Hematopoietic multipotent progenitor cell treated with erythropoietin and hydrocortisone succinate and interleukin-3 and kit ligand, for 6 days (in vitro differentiated cells): Measurements from ENCODE around the gene PNPLA2.

Experiments
- DNase-seq: peaks from one replicate; pipeline ENCODE4 v3.0.0-alpha.2; 2015

PNPLA2 gene

DNA sequence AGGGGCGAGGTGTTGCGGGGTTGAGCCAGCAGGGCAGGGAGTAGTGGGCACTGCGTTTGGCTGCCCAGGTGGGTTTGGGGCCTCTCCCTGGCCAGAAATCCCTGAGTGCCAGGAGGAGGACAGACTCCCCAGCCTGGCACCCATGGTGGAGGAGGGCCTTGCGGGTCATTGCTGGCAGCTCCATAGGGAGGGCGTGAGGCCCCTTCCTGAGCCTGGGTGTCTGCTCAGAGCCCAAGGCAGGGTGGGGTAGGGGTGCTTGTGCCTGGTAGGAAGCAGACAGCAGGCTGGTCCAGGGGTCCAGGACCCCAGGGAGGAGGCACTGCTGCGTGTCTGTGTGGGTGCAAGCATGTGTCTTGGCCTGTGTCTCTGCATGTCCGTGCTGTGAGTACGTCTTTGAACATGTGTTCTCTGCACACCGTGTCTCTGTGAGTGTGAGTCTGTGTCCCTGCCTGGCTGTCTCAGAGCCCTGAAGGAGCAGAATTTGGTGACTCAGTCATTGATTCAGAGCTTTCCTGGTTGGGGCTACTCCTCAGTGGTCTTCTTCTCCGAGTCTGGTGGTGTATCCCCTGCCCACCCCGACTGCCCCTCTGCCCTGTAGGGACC, 27.9 kb downstream of the PNPLA2 start:
- no peak for DNase-seq

DNA sequence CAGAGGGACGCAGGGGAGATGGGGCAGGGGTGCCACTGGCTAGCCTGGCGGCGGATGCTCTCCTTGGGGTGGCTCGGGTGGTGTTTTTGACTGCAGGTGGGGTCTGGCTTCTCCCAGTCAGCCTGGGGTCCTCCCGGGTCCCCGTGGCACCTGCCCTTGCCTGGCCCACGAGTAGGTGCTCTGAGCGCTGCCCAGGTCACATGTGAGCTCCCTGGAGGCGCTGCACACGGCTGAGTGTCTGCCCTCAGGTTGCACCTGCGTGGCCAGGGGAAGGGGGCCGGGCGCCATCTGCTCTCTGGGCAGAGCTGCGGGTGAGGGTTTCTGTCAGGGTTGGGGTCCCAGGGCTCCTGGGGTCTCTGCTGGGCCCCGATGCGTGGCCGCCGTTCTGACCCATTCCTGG, 29.2 kb downstream of the PNPLA2 start:
- no peak for DNase-seq

DNA sequence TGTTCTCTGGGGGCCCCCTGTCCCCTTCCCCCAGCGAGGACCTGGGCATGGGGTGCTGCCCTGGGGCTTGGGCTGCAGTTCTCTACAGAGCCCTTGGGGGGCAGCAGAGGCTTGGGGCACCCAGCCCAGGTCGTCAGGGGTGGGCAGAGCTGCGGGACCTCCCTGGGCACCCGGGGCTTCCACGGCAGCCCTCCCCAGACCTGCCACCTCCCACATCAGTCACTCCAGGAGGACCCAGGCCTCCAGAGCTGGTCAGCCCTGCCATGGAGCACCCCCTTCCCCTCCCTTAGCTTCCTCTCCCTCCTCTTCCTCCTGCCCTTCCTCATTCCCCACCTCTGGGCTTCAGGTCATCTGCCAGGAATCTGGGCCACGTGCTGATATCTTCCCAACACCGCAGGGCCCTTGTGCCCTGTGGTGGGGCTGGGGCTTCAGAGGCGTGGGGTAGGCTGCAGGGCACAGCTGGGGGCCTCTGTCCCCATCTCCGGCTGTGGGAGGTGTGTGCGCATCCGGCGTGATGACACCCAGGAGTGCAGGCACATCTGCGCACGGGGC, 29.7 kb downstream of the PNPLA2 start:
- DNase-seq, result peak; percentile 78

DNA sequence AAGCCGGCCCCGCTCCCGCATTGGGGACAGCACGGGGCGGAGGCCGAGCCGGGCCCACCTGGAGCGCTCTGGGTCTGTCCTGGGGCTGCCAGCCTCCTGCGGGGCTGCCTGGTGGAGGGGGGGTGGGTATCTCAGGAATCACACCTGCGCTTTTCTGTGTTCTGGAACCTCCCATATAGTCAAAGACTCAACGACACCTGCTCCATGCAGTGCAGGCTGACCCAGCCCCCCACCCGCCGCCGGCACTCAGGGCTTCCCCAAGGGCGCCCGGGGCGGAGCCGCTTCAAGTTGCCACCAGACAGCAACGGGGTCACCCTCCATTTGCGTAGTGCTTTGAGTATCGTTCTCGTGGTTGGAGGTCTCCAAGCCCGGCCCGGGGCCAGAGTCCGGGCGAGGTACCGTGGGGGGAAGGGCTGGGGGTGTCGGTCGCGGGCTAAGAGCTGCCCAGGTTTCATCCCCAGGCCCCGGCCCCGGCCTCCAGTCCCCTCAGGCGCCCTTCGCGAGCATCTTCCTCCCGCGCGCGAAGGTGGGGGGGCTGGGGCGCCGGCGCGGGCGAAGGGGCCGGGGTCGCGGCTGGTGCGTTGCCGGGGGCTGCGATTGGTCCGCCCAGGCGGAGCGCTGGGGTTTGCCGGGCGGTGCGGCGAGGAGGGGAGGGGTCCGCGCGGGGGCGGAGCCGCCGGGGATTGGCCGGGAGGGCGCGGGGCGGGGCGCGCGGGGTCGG, 30.6 kb downstream of the PNPLA2 start:
- DNase-seq, result no peak

DNA sequence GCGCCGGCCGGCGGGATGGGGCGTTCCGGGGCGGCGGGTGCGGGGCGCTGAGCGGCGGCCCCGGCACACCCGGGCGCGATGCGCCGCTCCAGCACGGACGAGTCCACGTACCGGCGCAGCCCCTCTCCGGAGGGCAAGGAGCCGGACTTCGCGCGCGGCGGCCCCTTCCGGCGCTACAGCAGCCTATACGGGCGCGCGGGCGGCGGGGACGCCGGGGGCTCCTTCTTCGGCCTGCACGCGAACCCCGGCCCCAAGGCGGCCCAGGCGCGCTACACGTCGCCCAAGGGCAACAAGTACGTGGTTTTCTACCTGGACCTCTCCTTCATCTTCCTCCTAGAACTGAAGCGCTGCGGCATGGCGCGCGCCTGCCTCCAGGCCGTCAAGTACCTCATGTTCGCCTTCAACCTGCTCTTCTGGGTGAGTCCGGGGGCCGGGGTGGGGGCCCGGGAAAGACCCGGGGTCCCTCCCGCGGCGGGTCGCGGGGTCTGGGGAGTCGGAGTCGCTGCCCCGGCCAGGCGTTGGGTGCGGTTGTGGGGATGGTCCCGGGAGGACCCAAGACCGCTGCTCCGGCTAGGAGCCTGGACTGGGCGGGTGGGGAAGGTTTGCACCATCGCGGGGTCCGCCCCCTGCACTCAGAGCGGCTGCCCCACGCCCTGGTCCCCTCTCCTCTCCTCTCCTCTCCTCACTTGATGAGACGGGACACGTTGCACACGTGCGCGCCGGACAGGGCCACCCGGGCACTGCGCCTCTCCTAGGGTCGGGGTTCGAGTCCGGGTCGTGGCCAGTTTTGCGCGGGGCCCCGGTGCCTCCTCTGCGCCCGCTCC, 31.4 kb downstream of the PNPLA2 start:
- DNase-seq, result no peak

DNA sequence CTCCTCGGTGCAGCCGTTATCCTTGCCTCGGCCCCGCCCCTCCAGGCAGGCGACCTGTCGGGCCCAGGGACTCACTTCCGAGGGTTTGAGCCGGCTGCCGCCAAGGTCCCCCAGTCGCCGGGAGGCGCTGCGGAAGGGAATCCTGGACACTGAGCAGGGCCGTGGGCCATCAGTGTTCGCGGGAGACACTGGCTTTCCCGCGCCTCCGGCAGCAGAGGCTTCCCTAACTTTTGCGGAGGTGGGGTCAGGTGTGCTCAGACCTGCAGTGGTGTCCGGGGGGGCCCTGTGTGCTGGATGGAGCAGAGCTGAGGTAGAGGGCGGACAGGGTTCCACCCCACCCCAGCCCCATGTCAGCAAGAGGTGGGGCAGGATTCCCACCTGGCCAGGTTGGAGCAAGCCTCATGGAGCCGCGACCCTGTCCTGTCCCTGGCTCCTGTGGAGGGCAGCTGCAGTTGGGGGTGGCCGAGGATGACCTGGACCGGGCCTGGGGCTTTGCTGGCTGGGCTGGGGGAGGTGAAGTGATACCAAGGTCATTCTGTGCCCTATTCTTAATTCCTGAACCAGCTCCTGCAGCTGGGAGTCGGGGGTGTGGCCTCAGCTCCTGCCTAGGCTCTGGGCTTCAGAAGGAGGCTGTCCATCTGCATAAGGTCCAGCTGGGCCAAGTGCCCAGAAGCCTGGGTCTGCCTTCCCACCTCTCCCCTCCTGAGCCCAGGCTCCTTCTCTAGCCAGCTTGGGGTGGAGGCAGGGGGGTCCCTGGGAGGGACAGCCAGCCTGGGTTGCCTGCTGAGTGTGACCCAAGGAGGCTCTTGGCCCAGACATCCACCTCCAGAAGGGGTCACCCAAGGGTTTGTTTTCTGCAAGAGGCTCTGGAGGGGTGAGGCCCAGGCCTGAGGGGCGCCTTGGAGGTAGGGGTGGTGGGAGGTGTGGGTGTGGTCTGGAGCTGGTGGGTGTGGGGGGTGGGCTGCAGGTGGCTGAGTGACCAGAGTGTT, 32.4 kb downstream of the PNPLA2 start:
- peak; percentile 60 for DNase-seq

DNA sequence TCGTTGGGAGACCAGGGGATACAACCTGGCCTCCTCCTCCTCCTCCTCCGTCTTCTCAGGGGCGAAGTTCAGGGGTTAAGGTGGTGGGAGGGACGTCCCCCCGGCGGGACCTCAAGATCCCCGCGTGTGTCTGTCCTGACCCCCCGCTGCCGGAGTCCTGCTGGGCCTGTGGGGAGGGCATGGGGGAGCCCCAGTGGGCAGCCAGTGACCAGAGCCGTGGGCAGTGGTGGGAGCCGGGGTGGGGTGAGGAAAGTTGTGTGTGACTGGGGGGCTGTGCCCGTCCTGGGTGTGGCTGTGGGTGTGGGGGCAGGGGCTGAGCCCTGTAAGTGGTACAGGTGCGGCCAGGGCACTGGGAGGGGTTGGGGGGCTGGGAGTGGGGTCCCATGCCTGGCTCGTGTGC, 34.0 kb downstream of the PNPLA2 start:
- DNase-seq, result no peak

DNA sequence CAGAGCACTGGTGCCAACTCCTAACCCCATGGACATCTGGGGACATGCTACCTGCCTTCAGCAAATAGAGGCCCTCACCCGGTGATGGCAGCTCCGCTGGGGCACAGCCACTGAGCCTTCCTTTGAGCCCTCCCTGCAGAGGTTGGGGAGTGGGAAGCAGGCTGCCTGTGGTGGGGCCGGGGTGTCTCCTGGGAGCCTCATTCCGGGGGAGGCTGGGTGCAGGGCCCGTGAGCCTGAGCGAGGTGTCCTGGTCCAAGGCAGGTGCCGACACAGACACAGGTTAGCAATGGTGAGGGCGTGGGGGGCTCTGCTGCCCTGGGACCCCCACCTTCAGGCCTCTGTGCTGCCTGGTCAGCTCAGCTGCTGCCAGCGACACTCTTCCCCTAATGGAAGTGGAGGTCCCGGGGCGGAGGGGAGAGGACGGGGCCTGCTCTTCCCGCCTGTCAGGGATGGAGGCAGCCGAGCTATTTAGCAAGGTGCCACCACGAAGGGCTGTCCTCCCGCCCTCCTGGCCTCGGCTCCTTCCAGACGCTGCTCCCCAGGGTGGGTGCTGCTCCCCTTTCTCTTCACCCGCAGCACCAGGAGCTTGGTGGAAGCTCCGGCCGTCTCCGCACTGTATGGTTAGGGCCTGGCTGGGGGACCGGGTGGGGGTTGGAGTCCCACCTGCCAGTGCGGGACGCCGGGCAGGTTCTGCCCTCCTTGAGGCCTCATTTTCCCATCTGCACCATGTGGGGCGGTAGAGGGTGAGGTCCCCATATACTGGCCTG, 35.2 kb downstream of the PNPLA2 start:
- no peak for DNase-seq

DNA sequence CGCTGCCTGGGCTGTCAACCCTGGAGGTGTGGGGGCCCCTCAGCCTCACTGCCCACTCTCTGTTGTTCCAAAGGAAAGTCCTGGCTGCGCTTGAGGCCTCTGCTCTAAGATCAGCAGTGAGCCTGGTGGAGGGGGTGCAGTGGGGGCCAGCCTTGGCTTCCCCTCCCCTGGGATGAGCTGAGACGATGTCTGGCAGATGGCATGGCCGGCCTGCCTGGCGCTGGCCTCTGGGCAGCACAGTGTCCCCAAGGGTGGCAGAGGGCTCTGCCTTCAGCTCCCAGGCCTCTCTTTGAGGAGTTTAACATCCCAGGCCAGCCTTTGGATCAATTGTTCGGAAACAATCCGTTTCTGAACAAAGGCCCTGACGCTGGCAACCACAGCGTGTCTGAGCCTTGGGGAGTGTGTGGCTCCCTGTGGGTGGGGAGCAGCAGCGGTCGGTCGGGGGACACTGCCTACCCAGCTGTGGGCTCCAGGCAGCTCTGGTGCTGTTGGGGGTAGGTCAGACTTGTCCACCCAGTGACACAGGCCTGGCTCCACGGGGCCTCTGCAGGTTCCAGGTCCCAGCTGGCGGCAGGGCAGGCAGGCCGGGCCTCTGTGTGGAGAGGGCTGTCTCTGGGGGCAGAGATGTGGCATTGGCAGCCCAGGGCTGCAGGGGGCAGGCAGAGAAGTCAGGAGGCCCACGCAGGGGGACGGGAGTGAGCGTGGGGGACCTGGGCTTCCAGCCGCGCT, 36.1 kb downstream of the PNPLA2 start:
- DNase-seq, result no peak

DNA sequence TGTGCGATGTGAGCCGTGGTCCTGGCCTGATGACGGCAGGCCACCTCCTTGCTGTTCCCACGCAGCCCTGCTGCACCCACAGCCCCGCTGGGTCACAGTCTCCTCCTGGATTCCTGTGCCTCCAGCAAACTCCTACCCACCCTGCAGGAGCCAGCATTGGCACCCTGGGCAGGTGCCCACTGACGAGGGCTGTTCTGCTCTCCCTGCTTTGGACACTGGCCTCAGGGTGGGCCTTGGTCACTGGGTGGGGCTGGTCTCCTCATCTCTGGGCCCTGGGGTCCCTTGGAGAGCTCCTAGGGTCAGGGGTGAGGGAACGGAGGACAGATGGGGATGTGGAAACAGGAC, 36.6 kb downstream of the PNPLA2 start:
- DNase-seq, result no peak

DNA sequence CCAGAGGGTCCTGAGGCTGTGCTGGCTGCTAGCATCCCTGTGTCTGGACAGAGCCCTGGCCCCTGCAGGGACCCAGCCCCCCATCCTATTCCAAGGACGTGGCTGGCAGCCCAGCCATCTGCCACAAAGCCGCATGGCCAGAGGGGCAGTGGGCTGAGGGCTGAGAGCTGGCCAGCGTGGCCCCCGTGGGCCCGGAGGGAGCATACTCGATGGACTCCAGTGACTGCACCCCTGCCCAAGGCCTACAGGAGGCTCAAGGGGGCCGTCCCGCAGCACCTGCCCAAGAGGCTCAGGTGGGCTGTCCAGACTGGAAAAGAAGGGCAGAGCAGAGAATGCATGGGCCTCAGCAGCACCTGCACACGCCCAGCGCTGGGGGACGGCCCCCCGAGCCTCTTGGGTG, 37.1 kb downstream of the PNPLA2 start:
- DNase-seq, result no peak

DNA sequence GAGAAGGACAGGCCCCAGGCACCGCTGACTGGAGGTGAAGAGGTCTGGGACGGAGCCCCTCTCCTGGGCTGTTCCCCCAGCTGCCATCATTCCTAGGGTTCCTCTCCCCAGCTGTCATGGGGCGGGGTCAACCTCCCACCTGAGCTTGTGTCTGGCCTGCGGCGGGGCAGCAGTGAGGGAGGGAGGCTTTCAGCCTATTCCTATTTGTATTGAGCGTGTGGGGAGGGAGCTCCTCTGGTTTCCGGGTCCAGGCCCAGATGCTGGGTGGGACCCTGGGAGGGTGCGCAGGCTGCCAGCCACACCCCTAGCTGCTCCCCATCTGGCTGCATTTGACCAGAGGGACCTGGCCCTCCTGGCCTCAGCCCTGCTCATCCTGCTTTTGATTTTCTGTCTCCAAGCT, 37.7 kb downstream of the PNPLA2 start:
- no peak for DNase-seq

DNA sequence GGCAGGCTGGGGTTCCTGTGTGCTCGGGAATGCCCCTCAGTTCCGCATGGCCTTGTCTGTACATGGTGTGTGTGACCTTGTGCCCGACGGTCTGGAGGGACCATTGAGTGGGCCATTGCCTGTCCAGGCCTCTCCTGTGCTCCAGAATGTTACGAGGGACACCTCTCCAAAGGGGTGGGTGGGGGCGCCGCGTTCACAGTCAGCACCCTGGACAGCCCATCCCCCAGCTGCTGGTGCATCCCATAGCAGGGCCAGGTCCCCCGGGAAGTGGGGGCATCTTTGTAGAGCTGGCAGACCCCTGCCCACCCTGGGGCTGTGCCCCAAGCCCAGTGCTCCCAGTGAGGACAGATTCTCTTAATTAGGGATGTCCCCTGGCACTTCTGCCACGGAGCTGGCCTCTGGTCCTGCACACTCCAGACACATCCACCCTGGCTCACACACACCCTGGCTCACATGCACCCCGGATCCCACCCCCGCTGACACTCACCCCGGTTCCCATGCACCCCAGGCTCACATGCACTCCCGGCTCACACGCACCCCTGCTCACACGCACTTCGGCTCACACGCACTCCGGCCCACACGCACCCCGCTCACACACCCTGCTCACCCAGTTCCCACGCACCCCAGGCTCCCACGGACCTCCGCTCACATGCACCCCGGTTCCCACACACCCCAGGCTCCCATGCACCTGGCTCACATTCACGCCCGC, 39.5 kb downstream of the PNPLA2 start:
- DNase-seq, result no peak

DNA sequence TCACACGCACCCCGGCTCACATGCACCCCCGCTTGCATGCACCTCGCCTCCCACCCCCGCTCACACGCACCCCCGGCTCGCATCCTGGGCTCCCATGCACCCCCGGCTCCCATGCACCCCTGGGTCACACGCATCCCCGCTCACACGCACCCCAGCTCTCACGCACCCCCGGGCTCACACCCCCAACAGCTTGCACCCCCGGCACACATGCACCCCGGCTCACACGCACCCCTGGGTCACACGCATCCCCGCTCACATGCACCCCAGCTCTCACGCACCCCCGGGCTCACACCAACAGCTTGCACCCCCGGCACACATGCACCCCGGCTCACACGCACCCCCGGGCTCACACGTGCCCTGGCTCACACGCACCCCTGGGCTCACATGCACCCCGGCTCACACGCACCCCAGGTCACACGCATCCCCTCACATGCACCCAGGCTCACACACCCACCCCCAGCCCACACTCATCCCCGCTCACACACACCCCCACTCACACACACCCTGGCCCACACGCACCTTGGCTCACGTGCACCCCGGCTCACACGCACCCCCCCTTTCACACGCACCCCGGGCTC, 40.1 kb downstream of the PNPLA2 start:
- DNase-seq, result no peak

DNA sequence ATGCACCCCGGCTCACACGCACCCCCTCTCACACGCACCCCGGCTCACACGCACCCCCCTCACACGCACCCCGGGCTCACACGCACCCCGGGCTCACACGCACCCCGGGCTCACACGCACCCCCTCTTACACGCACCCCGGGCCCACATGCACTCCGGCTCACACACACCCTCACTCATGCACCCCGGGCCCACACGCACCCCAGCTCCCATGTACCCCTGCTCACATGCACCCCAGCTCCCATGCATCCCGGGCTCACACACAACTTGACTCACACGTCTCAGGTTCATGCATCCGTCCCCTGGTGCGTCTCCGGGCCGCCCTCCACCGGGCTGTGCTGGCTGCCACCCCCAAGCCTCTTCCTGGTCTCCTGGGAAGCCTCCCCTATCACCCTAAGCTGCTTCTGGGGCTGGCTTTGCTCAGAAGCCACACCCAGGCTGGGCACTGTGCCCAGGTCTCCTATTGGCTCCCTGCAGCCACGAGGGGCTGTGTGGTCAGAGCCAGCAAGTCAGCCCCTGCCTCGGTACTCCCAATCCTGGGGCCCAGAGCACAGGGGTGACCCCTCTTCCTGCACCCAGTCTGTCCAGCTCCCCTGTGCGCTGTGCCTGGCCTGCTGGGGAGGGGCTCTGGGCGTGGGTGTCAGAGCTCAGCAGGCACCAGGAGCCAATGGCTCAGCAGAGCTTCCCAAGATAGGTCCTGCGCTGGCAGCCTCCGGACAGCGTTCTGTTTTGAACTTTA, 40.8 kb downstream of the PNPLA2 start:
- peak; percentile 98 for DNase-seq

DNA sequence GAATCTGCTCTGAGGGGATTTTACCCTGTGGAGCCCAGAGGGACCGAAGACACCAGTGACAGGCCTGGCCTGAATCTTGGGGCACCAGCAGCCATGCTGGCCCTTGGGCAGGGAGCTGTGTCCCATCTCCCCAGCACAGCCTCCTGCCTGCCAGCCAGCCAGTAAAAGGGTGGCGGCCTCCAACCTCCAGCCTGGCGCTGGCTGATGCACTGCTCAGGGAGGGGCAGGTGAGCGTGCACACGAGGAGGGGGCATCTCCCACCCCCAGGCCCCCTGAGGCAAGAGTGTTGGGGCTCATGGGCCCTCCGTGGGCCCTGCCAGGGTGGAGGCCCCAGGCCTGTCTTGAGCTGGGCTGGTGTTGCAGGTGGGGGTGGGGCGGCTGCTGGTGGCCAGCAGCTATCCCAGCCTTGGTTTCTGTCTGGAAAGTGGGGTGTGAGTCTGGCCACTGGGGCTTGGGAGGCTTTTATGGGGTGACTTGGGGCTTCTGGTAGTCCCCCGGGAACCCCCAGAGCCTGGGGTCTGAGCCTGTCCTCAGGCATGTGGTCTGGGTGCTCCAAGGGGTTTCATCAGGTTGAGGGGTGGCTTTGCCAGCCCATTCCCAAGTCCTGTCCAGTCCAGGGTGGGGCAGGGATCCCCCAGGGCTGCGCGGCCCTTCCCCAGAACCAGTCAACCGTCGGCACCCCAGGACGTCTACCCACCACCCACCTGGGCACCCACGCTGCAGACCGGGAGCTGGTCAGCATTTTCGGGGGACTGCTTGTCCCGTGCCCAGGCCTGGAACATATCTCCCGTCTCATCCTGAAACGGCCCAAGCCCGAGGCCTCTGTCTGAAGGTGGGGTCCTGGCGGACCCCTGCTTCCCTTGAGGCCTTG, 41.8 kb downstream of the PNPLA2 start:
- DNase-seq, result peak; percentile 55

DNA sequence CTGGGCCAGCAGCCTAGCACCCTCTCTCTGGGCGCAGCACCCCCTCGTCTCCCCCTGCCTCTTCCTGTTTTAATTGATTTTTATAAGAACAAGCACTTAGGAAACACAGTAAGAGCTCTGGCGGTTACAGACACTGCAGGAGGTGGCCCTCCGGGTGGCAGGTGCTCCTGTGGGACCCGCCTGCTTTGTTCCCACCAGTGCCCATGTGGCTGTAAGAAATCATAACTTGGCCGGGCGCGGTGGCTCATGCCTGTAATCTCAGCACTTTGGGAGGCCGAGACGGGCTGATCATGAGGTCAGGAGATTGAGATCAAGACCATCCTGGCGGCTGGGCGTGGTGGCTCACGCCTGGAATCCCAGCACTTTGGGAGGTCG, 42.4 kb downstream of the PNPLA2 start:
- DNase-seq, result no peak

DNA sequence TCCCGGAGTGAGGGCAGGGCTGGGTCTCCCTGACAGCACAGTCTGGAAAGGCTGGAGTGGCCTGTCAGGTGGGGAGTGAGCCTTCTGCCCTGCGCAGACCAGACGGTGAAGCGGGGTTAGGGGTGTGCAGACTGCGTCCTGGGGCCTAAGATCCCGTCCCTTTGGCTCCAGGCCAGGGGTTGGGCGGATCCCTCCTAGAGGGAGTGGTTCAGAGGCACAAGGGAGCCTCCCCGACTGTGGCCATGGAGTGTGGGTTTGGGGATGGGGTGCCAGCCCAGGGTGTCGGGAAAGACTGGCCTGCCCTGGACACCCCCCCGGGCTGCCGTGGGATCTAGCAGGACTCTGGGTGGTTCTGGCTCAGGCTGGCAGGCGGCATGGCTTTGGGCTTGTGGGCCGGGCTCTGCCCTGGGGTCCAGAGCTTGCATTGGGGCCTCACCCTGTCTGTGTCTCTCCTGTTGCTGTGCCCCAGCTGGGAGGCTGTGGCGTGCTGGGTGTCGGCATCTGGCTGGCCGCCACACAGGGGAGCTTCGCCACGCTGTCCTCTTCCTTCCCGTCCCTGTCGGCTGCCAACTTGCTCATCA, 43.5 kb downstream of the PNPLA2 start:
- DNase-seq, result peak; percentile 88
